Activated CD4-positive, alpha-beta memory T cell treated with anti-CD3 and anti-CD28 coated beads, Interleukin-2, amount 10 ng/mL, durations not matched to agents 7 days and 5 days (primary cell): Measurements from ENCODE around the gene ESYT2. TPM values are rescaled to one million over a fixed set of nuclear protein-coding genes. Genes with fewer than 3 reads are reported as not detected.
A peak's percentile ranks its signal among the peaks of the same experiment; 100 is the strongest.
"Not testable (repeated sequence)": the region's sequence is repeated elsewhere in the genome, so short reads cannot be mapped to it uniquely, and the experiment has no call there.

Source experiments
- CTCF ChIA-PET: fragments of 350-600 bp; sonication (Branson Sonifier 250); formaldehyde crosslinking; loops from one replicate; lab custom pipeline; 2021; ENCODE audit warnings: antibody characterized with exemption, inconsistent platforms; lab: Charles Lee
- POLR2A ChIA-PET: fragments of 350-600 bp; sonication (Branson Sonifier 250); formaldehyde crosslinking; loops from one replicate; lab custom pipeline; 2021; ENCODE audit warnings: antibody characterized with exemption; lab: Charles Lee
- DNase-seq: peaks from one replicate; pipeline ENCODE4 v3.0.0-alpha.2; 2020
- H3K27ac Mint-ChIP-seq: one replicate; pipeline ENCODE4 v1.8.0; 2021; ENCODE audit warnings: mild to moderate bottlenecking, mixed read lengths
- H3K27me3 Mint-ChIP-seq: one replicate; pipeline ENCODE4 v1.8.0; 2021; ENCODE audit warnings: mixed read lengths
- H3K36me3 Mint-ChIP-seq: one replicate; pipeline ENCODE4 v1.8.0; 2021; ENCODE audit warnings: low read depth, mixed read lengths
- H3K4me1 Mint-ChIP-seq: one replicate; pipeline ENCODE4 v1.8.0; 2021; ENCODE audit warnings: mixed read lengths
- H3K4me3 Mint-ChIP-seq: one replicate; pipeline ENCODE4 v1.8.0; 2021; ENCODE audit warnings: mild to moderate bottlenecking, mixed read lengths
- H3K9me3 Mint-ChIP-seq: one replicate; pipeline ENCODE4 v1.8.0; 2021; ENCODE audit warnings: mixed read lengths
- total RNA-seq, 2 experiments: library from RNA; stranded (reverse); gene quantifications; one replicate each; pipeline ENCODE4 v1.2.3, GENCODE V29; 2021

The ESYT2 gene, protein sequence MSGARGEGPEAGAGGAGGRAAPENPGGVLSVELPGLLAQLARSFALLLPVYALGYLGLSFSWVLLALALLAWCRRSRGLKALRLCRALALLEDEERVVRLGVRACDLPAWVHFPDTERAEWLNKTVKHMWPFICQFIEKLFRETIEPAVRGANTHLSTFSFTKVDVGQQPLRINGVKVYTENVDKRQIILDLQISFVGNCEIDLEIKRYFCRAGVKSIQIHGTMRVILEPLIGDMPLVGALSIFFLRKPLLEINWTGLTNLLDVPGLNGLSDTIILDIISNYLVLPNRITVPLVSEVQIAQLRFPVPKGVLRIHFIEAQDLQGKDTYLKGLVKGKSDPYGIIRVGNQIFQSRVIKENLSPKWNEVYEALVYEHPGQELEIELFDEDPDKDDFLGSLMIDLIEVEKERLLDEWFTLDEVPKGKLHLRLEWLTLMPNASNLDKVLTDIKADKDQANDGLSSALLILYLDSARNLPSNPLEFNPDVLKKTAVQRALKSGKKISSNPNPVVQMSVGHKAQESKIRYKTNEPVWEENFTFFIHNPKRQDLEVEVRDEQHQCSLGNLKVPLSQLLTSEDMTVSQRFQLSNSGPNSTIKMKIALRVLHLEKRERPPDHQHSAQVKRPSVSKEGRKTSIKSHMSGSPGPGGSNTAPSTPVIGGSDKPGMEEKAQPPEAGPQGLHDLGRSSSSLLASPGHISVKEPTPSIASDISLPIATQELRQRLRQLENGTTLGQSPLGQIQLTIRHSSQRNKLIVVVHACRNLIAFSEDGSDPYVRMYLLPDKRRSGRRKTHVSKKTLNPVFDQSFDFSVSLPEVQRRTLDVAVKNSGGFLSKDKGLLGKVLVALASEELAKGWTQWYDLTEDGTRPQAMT
- total RNA-seq, result 100 to 1,000 TPM; 128 to 133 TPM

DNA sequence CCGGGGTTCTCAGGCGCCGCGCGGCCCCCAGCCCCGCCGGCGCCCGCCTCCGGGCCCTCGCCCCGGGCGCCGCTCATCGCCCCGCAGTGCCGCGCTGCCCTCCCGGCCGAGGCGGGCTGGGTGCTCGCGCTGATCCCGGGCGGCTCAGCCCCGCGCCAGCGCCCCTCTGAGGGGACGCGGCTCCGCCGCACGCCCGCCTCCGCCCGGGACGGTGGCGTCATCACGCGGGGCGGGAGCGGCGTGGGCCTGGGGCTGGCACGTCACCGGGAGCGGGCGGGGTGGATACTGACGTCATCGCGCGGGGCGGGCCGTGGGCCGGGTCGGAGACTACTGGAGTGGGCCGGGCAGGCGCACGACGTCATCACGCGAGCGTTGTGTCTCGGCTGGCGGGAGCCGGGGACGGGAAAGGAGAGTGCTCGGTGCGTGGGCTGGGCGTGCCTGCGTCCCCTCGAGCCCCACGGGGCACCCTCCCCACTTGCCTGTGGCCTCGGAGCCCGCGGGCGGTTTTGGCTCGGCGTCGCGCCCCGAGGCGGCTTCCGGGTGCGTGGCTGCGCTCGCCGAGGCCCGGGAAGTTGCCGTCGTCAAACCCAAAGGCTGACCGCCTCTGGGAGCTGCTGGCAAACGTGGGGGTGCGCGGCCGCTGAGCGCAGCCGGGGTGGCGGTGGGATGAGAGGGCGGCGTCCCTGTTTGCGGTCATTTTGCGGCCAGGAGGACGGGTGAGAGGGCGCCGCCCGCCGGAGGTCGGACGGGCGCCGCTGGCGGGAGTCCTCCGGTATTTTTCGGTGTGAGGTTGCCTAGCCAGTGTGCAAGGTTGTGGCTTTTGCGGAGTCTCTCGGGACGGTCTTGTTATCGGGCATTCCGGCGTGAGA is at the start of gene ESYT2:
TSS of gene ESYT2 (minus strand) at position 168 of the 869 bp plus-strand sequence. CDS start at position 77, 91 bp downstream.
- DNase-seq, result peak; percentile 98
- peak within 1 kb of the TSS; percentile 93 for H3K4me3 Mint-ChIP-seq
- H3K27me3 Mint-ChIP-seq, result peaks cover 11% of the 10 kb centered on the region
- peak within 1 kb of the TSS; percentile 91 for H3K27ac Mint-ChIP-seq
- ChIA-PET POLR2A (interaction anchor here (0.7 to 10.8 kb wide), 23 partner anchors 10 to 128 kb away, joined by 3 to 134 read pairs (median 5); partner anchors contain the start of gene NCAPG2), CTCF (interaction anchor here (0.6 to 1.9 kb wide), 13 partner anchors 13 to 284 kb away, joined by 3 to 5 read pairs (median 3); partner anchors contain the start of genes DYNC2I1 and NCAPG2)
- H3K36me3 Mint-ChIP-seq, result peaks cover 22% of the 10 kb centered on the region
- peaks cover 38% of the 10 kb centered on the region for H3K4me1 Mint-ChIP-seq
- H3K9me3 Mint-ChIP-seq, result no peaks in the 10 kb centered on the region

DNA sequence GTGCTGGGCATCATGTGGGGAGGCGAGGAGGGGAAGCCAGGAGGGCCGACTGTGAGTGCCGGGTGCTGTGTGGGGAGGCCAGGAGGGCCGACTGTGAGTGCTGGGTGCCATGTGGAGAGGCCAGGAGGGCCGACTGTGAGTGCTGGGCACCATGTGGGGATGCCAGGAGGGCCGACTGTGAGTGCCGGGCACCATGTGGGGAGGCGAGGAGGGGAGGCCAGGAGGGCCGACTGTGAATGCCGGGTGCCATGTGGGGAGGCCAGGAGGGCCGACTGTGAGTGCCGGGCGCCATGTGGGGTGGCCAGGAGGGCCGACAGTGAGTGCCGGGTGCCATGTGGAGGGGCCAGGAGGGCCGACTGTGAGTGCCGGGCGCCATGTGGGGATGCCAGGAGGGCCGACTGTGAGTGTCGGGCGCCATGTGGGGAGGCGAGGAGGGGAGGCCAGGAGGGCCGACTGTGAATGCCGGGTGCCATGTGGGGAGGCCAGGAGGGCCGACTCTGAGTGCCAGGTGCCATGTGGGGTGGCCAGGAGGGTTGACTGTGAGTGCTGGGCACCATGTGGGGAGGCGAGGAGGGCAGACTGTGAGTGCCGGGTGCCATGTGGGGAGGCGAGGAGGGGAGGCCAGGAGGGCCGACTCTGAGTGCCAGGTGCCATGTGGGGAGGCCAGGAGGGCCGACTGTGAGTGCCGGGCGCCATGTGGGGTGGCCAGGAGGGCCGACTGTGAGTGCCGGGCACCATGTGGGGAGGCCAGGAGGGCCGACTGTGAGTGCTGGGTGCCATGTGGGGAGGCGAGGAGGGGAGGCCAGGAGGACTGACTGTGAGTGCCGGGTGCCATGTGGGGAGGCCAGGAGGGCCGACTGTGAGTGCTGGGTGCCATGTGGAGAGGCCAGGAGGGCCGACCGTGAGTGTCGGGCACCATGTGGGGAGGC is 49.1 kb upstream of the ESYT2 start:
- H3K4me1 Mint-ChIP-seq, H3K27me3 Mint-ChIP-seq, H3K9me3 Mint-ChIP-seq, H3K27ac Mint-ChIP-seq, CTCF ChIA-PET, H3K4me3 Mint-ChIP-seq, POLR2A ChIA-PET, DNase-seq: not testable (repeated sequence)
- H3K36me3 Mint-ChIP-seq, result peaks cover 50% of the 10 kb centered on the region

DNA sequence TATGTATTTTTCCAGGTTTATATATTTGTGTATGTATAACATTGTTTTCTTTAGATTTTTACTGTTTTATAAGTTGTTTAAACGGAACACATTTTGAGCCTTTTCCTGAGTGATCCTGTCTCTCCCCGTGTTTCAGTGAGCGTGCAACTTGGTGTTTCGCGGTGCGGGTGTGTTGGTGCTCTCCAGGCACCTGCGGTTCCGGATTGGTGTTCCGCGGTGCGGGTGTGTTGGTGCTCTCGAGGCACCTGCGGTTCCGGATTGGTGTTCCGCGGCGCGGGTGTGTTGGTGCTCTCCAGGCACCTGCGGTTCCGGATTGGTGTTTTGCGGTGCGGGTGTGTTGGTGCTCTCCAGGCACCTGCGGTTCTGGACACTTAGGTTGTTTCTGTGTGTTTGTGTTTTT is 47.7 kb upstream of the ESYT2 start:
- DNase-seq, result no peak
- Mint-ChIP-seq H3K36me3 (peaks cover 47% of the 10 kb centered on the region), H3K27ac (no peak overlapping the region), H3K4me3 (no peak overlapping the region), H3K27me3 (no peaks in the 10 kb centered on the region), H3K4me1 (no peaks in the 10 kb centered on the region), H3K9me3 (no peaks in the 10 kb centered on the region)
- POLR2A ChIA-PET, result no interaction called here
- CTCF ChIA-PET, result no interaction called here

DNA sequence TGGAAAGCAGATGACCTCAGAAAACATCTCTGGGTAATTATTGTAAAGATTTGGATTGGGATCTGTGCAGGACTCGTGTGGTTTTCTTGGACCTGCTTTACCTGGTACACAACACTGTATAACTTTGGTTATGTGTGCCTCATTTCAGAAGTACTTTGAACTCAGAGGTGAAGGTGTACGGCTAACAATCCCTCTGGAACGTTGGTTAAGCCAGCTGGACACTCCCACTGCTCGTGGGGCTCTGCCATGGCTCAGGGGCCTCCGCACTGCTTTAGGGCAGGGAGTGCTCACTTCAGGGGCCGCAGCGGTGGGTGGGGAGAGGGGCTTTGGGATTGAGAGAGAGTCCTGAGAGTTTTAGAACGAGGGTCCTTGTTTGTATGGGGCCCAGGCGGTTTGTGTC is 40.6 kb upstream of the ESYT2 start:
- Mint-ChIP-seq H3K4me3 (no peak overlapping the region), H3K4me1 (peaks cover 12% of the 10 kb centered on the region), H3K9me3 (no peaks in the 10 kb centered on the region), H3K36me3 (peaks cover 11% of the 10 kb centered on the region), H3K27me3 (no peaks in the 10 kb centered on the region), H3K27ac (no peak overlapping the region)
- POLR2A ChIA-PET, result interaction anchor here (2.7 kb wide), 1 partner anchor 40 kb away, joined by 6 read pairs; the partner anchor contains the start of gene ESYT2
- DNase-seq, result no peak
- CTCF ChIA-PET, result interaction anchor here (0.7 kb wide), 1 partner anchor 15 kb away, joined by 3 read pairs; no protein-coding TSS in a partner anchor

DNA sequence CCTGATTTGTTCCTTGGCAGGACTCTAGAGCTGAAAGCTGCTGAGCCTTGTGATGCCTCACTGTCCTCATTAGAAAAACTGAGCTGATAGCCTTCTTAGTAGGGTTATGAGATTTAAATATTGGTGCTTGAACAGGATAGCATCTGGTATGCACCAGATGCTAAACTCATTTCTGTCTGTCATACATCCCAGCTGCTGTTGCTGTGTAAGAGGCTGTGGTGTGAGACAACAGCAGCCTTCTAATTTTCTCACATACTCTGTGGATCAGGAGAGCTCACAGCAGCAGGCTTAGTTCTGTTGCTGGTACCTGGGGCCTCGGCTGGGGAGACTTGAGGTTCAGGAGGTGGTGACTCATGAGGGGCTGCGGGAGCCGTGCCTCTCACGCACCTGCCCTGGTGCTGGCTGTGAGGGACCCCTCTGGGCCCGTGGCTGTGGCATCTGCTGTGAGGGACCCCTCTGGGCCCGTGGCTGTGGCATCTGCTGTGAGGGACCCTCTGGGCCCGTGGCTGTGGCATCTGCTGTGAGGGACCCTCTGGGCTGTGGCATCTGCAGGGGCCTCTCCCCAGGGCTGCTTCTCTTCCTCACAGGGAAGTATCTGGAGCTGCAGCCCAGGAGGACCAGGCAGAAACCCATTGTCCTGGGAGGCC is 39.6 kb upstream of the ESYT2 start:
- POLR2A ChIA-PET, result interaction anchor here (1.0 to 2.7 kb wide), 2 partner anchors 11 to 39 kb away, joined by 3 to 6 read pairs; partner anchors contain the start of gene ESYT2
- no peak for DNase-seq
- Mint-ChIP-seq H3K4me3 (no peak overlapping the region), H3K27ac (no peak overlapping the region), H3K4me1 (peaks cover 22% of the 10 kb centered on the region), H3K36me3 (peaks cover 7% of the 10 kb centered on the region), H3K27me3 (no peaks in the 10 kb centered on the region), H3K9me3 (no peaks in the 10 kb centered on the region)
- CTCF ChIA-PET, result interaction anchor here (1.0 to 1.5 kb wide), 2 partner anchors 10 to 108 kb away, joined by 3 read pairs; no protein-coding TSS in a partner anchor

DNA sequence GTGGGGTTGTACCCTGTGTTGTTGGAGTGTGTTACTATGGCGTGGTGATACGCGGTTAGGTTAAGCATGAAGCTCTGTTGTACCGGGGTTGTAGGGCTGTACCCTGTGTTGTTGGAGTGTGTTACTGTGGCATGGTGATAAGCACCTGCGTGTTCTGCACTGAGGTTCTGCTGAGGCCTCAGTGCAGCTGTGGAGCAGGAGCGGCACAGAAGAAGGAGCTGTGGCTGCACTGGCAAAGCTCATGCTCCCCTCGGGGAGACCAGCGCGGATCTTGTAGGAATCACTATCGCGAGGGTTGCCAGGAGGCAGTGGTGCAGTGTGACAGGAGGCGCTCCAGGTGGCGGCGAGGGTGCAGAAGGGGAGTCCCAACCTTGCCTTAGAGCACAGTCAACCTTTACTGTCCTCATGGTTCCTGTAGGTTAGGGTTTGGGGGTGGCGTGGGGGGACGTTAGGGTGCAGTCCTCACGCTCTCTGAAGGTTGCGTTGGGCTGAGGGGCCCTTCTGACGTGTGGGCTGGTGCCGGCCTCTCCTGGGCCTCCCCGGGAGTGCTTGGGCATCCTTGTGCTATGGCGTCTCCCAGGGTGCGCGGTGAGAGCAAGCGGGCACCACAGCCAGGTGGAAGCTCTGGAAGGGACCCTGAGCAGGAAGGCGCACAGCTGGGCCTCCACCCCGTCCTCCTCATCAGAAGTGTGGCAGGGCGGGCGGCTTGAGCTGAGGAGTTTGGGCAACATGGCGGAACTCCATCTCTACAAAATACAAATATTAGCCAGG is 38.1 kb upstream of the ESYT2 start:
- CTCF ChIA-PET, result interaction anchor here (1.1 to 1.5 kb wide), 2 partner anchors 109 to 110 kb away, joined by 3 to 6 read pairs; no protein-coding TSS in a partner anchor
- Mint-ChIP-seq H3K27me3 (no peaks in the 10 kb centered on the region), H3K27ac (no peak overlapping the region), H3K4me3 (no peak overlapping the region), H3K36me3 (peaks cover 7% of the 10 kb centered on the region), H3K9me3 (no peaks in the 10 kb centered on the region), H3K4me1 (peaks cover 33% of the 10 kb centered on the region)
- POLR2A ChIA-PET, result interaction anchor here (0.6 to 2.7 kb wide), 2 partner anchors 38 to 163 kb away, joined by 3 to 6 read pairs; partner anchors contain the start of genes ESYT2 and NCAPG2
- DNase-seq, result no peak

DNA sequence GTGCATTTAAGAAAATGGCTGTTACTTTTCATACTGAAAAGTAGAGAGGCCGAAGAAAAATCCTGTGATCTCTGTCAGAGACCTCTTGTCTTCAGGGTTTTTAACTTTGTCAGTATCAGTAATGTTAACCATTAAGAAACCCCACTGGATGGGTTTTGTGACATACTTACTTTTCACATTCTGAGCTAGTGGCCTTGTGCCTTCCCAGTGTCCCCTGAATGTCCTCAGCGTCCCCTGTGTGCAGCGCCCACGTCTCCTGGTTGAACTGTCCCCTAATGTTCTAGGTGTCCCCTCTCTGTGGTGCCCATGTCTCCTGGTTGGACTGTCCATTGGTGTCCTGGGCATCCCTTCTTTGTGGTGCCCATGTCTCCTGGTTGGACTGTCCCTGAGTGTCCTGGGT is 36.7 kb upstream of the ESYT2 start:
- POLR2A ChIA-PET, result interaction anchor here (0.9 kb wide), 1 partner anchor 42 kb away, joined by 3 read pairs; no protein-coding TSS in a partner anchor

DNA sequence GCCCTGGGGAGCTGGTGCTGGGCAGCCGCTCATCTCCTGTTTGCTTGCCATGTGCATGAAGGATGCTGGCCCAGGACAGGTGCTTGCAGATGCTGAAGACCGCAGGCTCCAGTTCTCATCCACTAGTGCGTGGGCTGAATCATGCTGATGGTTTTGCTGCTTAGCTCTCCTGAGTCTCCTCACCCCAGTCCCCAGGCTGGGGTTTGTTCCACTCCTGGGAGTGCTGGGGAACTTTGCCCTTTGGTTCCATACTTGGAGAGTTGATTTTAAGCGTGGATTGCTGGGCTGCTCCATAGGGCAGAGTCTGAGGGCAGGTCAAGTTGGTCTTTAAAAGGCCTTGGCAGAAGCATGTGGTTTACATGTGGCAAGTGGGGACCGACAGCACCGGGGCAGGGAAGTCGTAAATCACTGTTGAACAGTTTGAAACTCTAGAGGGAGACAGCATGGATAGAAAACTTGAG is 36.2 kb upstream of the ESYT2 start:
- ChIA-PET POLR2A (interaction anchor here (0.9 kb wide), 1 partner anchor 41 kb away, joined by 3 read pairs; no protein-coding TSS in a partner anchor), CTCF (no interaction called here)
- Mint-ChIP-seq H3K9me3 (no peaks in the 10 kb centered on the region), H3K4me3 (no peak overlapping the region), H3K27me3 (no peaks in the 10 kb centered on the region), H3K36me3 (peaks cover 6% of the 10 kb centered on the region), H3K27ac (peak overlapping the region; percentile 72), H3K4me1 (peaks cover 44% of the 10 kb centered on the region)
- DNase-seq, result no peak

More for the DNA sequence above, 36.7 kb upstream of the ESYT2 start:
- CTCF ChIA-PET, result no interaction called here
- H3K36me3 Mint-ChIP-seq, result peaks cover 10% of the 10 kb centered on the region
- no peak overlapping the region for H3K4me3 Mint-ChIP-seq
- peaks cover 44% of the 10 kb centered on the region for H3K4me1 Mint-ChIP-seq
- no peaks in the 10 kb centered on the region for H3K27me3 Mint-ChIP-seq
- H3K27ac Mint-ChIP-seq, result no peak overlapping the region
- H3K9me3 Mint-ChIP-seq, result no peaks in the 10 kb centered on the region
- DNase-seq, result no peak

DNA sequence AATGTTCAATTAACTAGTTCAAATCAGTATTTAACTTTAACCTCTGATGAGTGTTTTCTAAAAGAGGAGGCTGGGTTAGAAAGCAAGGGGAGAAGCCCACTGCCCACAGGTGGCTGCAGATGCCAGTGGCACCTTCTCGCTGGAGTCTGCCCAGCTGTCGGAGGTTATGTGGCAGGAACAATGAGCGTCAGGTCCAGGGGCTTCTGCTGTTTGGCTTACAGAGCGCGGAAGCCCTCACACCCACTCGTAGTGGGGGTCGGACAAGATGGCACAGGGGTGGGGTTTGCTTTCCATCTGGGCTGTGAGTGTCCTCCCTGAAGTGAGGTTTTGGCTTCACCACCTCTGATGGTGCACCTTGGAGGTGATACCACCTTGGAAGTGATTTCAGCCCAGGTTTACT is 35.5 kb upstream of the ESYT2 start:
- peaks cover 44% of the 10 kb centered on the region for H3K4me1 Mint-ChIP-seq
- no peaks in the 10 kb centered on the region for H3K9me3 Mint-ChIP-seq
- ChIA-PET POLR2A (interaction anchor here (1.8 to 2.7 kb wide), 3 partner anchors 18 to 159 kb away, joined by 15 to 31 read pairs (median 18); partner anchors contain the start of genes ESYT2 and NCAPG2), CTCF (interaction anchor here (1.2 to 1.7 kb wide), 3 partner anchors 108 to 169 kb away, joined by 3 to 10 read pairs (median 4); no protein-coding TSS in a partner anchor)
- no peaks in the 10 kb centered on the region for H3K27me3 Mint-ChIP-seq
- H3K27ac Mint-ChIP-seq, result peak overlapping the region; percentile 72
- H3K36me3 Mint-ChIP-seq, result peaks cover 6% of the 10 kb centered on the region
- DNase-seq, result no peak
- H3K4me3 Mint-ChIP-seq, result peak overlapping the region; percentile 76

DNA sequence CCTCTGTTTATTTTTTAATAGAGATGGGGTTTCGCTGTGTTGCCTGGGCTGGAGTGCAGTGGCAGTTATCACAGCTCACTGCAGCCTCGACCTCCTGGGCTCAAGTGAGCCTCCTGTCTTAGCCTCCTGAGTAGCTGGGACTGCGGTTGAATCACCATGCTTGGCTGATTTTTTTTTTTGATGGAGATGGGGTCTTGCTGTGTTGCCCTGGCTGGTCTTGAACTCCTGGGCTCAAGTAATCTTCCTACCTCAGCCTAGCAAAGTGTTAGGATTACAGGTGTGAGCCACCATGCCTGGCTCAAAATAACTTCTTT is 35.2 kb upstream of the ESYT2 start:
- peak overlapping the region; percentile 76 for H3K4me3 Mint-ChIP-seq
- no peak for DNase-seq
- H3K27me3 Mint-ChIP-seq, result no peaks in the 10 kb centered on the region
- no peaks in the 10 kb centered on the region for H3K9me3 Mint-ChIP-seq
- ChIA-PET CTCF (interaction anchor here (1.2 to 1.7 kb wide), 5 partner anchors 35 to 169 kb away, joined by 3 to 10 read pairs (median 4); partner anchors contain the start of gene ESYT2), POLR2A (interaction anchor here (0.8 to 2.7 kb wide), 9 partner anchors 17 to 1250 kb away, joined by 3 to 31 read pairs (median 15); partner anchors contain the start of genes ESYT2 and NCAPG2)
- peaks cover 6% of the 10 kb centered on the region for H3K36me3 Mint-ChIP-seq
- peaks cover 44% of the 10 kb centered on the region for H3K4me1 Mint-ChIP-seq
- H3K27ac Mint-ChIP-seq, result peak overlapping the region; percentile 72
